Measurements from ENCODE around the gene RASGEF1B.

RASGEF1B gene

GRCh38 chr4:81395239-81395638 is 76.5 kb downstream of the RASGEF1B start:
- no peak for DNase-seq (ENCODE audit: low read depth)

- no peak for DNase-seq (ENCODE audit: low read depth)
These were observed 79.5 kb downstream of the RASGEF1B start for GRCh38 chr4:81392164-81392563.

DNA sequence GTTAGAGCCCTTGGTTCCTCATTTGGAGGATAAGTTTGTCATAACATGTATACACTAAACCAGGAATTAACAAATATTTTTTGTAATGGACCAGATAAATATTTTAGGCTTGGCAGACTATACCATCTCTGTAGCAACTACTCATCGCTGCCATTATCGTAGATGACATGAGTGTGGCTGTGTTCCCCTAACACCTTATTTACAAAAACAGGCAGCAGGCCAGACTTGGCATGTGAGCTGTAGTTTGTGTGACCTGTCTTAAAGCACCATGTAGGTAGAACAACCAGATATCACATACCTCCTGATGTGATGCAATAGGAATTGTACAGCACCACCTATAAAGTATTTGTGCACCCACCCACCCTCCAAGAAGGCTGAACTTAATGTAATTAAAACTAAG is 82.0 kb downstream of the RASGEF1B start:
- no peak for DNase-seq (ENCODE audit: low read depth)

DNA sequence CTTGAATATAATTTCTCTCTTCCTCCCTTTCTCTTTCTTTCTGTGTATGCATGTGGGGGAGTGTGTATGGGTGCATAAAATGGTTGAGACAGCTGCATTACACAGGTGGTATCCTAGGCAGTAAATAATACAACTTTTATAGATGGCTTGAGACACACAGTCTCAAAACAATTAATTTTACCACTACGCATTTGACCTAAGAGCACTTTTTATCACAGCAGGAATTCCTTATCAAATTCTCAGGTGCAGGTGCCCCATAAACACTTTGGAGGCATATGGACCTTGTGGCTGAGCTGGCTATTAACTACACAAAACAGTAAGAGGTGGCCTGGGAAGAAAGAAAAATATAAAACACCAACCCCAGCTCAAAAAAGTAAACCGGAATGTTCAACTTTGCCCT is 91.3 kb downstream of the RASGEF1B start:
- DNase-seq (ENCODE audit: low read depth): no peak

GRCh38 chr4:81378386-81378785 is 93.3 kb downstream of the RASGEF1B start:
- DNase-seq (ENCODE audit: low read depth): peak; percentile 27

- DNase-seq (ENCODE audit: low read depth): no peak
These were observed 94.5 kb downstream of the RASGEF1B start for GRCh38 chr4:81377191-81377590.

DNA sequence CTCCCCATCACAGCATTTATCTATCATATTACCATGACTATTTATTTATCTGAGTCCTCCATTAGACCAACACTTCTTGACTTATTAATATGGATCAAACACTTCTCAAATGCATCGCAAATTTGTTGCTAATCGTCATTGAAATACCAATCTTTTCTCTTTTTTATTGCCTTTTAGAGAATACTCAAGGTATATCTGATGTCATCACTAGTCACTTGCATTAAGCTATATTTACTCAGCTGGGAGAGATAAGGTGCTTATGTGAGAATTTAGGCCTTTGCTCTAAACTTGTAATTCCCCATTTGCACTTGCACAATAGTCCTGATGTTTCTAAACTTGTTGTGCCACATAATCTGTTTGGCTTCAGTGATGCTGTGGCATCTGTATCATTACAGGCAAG is 95.0 kb downstream of the RASGEF1B start:
- DNase-seq (ENCODE audit: low read depth): no peak
